Measurements from ENCODE around the gene ALDH16A1.

GRCh38 chr19:49475995-49476880 is 23.2 kb downstream of the ALDH16A1 start:
- TF ChIP-seq, protein P1, sequence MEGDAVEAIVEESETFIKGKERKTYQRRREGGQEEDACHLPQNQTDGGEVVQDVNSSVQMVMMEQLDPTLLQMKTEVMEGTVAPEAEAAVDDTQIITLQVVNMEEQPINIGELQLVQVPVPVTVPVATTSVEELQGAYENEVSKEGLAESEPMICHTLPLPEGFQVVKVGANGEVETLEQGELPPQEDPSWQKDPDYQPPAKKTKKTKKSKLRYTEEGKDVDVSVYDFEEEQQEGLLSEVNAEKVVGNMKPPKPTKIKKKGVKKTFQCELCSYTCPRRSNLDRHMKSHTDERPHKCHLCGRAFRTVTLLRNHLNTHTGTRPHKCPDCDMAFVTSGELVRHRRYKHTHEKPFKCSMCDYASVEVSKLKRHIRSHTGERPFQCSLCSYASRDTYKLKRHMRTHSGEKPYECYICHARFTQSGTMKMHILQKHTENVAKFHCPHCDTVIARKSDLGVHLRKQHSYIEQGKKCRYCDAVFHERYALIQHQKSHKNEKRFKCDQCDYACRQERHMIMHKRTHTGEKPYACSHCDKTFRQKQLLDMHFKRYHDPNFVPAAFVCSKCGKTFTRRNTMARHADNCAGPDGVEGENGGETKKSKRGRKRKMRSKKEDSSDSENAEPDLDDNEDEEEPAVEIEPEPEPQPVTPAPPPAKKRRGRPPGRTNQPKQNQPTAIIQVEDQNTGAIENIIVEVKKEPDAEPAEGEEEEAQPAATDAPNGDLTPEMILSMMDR (IDR thresholded peaks at IDR 0.05 in 8 of 11, conservative IDR thresholded peaks at IDR 0.05 in 3 of 11), result peak in 8 of 11 experiments; percentile 21 to 68 (median 46)
- no peak for TF ChIP-seq POLR2A (IDR thresholded peaks at IDR 0.05)
